ENCODE results near the gene GATAD2A. TPM values are rescaled to one million over a fixed set of nuclear protein-coding genes. Genes with fewer than 3 reads are reported as not detected.
"Not testable (repeated sequence)": the region's sequence is repeated elsewhere in the genome, so short reads cannot be mapped to it uniquely, and the experiment has no call there.

Gene GATAD2A
- total RNA-seq, 1 donor from 2014 or later = 7.7 TPM

DNA sequence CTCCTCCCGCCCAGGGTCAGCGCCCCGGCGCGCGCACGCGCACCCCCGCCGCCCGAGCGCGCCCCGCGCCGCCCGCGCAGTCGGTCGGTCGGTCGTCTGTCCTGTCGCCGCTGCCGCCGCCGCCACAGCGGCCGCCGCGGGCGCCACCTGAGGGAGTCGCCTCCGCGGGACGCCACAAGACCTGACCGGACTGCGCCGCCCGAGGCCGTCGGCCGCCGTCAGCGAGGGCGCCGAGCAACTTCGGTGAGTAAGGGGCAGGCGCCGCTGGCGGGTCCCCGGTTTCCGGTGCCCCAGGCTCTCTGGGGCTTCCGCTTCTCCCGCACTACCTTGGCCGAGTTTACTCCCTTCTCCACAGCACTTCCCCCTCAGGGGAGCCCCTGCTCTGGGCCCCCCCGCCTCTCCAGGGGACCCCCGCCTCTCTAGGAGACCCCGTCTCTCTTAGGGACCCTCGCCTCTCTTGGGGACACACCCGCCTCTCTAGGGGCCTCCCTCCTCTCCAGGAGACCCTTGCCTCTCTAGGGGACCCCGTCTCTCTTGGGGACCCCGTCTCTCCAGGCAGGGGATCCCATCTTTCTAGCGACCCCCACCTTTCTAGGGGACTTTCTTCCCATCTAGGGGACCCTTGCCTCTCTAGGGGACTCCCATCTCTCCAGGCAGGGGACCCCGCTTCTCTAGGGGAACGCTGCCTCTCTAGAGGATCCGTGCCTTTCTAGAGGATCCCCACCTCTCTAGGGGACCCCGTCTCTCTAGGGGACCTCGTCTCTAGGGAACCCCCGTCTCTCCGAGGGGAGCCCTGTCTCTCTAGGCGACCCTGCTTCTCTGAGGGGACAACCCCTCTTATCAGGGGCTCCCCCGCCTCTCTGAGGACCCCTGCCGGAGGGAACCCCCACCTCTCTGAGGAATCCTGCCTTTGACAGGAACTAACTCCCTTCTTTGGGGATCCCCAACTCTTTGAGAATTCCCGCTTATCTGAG lies 19.3 kb upstream of the GATAD2A start:
- FAIRE-seq (no peak), DNase-seq (ENCODE audit: low spot score in 2 of 2) (no peak)

DNA sequence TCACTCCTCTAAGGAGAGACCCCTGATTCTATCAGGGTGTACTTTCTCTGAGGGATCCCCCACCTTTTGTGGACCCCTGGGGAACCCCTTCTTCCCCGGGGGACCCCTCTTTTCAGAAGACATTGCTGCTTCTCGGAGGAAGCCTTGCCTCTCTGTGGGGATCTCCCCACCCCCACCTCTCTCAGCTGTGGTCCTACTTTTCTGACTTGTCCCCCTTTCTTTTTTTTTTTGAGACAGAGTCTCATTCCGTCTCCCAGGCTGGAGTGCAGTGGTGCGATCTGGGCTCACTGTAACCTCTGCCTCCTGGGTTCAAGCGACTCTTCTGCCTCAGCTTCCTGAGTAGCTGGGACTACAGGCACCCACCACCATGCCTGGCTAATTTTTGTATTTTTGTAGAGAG lies 18.4 kb upstream of the GATAD2A start:
- DNase-seq (ENCODE audit: low spot score in 2 of 2) (no peak), FAIRE-seq (no peak)

DNA sequence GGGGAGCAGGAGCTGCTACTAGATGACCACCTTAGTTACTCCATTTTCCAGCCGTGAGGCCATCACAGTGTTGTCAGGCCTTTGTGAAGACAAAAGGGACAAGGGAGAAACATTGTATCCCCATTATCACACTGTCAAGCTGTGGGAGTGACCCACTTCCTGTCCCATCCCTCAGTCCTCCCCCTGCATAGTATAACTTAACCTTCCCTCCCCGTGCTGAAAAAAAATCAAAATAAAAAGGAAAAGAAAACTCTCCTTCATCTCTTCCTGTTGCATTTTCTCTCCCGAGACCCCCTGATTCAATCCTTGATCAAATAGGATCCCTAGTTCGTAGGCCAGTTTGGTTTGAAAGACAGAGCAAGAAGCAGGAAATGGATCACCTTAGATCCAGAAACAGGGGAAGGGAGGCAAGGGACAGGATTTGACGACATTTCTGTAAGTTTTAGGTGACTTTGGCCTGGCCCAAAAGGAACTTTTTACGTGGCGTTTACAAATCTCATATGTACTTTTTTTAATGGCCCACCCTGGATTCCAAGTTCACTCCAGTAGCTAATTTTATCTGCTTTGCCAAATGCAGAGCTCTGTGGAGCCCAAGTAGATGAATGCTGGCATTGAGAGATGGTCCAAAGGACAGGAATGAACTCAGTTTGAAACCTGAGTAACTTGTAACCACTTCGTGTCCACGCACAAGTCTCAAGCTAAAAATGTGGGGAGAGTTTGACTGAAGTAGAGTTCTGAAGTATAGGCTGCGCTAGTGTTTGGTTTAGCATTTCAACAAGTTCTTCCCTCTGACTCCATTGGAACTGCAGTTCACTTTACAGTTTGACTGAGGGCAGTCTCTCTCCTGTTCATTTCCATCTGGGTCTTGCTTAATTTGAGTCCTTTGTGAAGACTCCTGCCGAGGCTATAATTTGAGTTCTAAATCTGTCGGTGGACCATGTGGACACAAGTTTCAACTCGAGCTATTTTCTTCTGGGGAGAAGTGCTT lies 16.6 kb upstream of the GATAD2A start:
- FAIRE-seq (no peak), DNase-seq (ENCODE audit: low spot score in 2 of 2) (no peak)

DNA sequence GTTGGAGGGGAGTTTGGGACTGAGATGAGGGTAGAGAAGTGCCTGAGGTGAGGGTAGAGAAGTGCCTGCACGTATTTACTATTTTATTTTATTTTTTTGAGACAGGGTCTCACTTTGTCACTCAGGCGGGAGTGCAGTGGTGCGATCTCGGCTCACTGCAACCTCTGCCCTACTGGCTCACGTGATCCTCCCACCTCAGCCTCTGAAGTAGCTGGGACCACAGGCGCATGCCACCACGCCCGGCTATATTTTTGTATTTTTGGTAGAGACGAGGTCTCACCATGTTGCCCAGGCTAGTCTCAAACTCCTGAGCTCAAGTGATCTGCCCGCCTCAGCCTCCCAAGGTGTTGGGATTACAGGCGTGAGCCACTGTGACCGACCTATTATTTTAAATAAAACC lies 15.8 kb upstream of the GATAD2A start:
- not testable (repeated sequence) for DNase-seq (ENCODE audit: low spot score in 2 of 2); FAIRE-seq

DNA sequence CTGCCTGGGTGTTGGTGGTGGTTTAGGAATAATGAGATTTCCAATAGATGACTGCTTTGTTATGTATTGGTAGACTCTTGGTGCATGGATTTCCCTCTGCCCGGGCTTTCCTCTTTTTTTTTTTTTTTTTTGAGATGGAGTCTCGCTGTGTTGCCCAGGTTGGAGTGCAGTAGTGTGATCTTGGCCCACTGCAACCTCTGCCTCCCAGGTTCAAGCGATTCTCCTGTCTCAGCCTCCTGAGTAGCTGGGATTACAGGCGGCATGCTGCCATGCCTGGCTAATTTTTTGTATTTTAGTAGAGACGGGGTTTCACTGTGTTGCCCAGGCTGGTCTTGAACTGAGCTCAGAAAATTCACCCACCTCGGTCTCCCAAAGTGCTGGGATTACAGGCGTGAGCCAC lies 11.1 kb upstream of the GATAD2A start:
- not testable (repeated sequence) for DNase-seq (ENCODE audit: low spot score in 2 of 2); FAIRE-seq

DNA sequence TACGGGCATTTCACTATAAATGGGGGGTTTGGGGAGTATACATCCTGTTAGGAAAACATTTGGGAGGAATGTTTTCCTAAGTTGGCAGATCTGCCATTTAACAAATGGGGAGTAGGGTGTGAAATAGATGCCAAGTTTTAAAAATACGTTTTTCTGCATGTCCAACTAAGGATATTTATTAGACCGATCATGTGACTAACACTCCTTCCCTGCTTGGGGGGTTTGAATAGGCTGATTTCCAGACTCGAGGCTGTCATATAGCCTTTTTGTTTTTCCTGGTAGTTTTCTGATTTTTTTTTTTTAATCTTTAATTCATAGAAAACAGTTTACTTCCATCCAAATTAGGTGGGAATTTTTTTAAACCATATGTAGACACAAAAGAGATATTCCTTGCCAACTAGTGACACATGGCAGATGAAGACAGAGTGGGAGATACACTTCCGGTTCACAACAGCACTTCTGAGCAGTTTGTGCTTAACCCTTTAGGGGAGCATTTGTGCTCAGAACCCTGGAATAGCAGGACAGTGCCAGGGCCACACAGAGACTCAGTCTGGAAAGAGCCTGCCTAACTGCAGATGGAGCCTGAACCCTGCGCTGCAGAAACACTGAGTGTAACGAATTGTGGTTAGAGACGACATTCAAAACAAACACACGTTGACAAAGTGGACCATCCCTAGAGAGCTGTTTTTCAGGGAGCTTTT lies 5.6 kb upstream of the GATAD2A start:
- FAIRE-seq = no peak

DNA sequence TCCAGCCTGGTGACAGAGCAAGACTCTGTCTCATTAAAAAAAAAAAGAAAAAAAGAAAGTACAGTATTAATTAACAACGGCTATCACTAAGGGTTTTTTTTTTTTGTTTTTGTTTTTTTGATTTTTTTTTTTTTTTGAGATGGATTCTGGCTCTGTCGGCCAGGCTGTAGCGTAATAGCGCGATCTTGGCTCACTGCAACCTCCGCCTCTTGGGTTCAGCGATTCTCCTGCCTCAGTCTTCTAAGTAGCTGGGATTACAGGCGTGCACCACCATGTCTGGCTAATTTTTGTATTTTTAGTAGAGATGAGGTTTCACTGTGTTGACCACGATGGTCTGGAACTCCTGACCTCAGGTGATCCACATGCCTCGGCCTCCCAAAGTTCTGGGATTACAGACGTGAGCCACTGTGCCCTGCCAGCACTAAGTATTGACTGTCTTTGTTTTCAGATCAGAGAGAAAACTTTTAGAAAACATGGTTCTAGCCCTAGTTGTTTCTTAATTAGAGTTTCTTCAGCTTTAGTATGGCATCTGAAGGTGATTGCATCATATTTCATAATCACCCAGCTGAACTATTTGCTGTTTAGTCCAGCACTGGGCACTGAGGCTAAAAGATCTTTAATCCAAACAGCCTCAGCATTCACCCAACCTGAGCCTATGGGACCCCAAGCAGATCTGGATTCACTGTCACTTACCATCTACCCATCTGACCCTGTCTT lies 2.7 kb upstream of the GATAD2A start:
- no peak for FAIRE-seq
- DNase-seq (ENCODE audit: low spot score in 2 of 2) = no peak

More for the DNA sequence above, 5.6 kb upstream of the GATAD2A start:
- no peak for DNase-seq (ENCODE audit: low spot score in 2 of 2)

DNA sequence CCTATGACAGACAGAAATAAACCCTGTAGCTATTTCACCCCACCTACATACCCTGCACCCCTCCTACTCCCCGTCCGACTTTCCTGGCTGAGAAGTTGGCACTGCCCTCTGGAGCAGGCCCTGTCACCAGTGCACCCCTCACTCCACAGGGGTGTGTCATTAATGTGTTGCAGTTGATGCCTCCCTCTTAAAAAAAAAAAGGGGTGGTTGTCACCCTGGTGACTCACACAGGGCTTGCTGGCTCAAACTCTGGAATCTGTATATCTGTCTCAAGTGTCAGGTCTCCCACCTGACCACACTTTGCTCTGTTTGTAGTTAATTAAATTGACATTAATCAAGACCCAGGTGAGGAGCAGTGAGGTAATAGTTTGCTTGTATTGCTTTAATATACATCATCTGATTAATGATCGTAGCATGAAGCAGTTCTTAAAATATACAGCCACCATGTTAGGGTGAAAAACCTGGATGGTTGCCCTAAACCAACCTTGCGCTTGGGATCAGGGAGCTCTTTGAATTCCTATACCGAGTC lies 2.0 kb upstream of the GATAD2A start:
- FAIRE-seq (no peak), DNase-seq (ENCODE audit: low spot score in 2 of 2) (no peak)

DNA sequence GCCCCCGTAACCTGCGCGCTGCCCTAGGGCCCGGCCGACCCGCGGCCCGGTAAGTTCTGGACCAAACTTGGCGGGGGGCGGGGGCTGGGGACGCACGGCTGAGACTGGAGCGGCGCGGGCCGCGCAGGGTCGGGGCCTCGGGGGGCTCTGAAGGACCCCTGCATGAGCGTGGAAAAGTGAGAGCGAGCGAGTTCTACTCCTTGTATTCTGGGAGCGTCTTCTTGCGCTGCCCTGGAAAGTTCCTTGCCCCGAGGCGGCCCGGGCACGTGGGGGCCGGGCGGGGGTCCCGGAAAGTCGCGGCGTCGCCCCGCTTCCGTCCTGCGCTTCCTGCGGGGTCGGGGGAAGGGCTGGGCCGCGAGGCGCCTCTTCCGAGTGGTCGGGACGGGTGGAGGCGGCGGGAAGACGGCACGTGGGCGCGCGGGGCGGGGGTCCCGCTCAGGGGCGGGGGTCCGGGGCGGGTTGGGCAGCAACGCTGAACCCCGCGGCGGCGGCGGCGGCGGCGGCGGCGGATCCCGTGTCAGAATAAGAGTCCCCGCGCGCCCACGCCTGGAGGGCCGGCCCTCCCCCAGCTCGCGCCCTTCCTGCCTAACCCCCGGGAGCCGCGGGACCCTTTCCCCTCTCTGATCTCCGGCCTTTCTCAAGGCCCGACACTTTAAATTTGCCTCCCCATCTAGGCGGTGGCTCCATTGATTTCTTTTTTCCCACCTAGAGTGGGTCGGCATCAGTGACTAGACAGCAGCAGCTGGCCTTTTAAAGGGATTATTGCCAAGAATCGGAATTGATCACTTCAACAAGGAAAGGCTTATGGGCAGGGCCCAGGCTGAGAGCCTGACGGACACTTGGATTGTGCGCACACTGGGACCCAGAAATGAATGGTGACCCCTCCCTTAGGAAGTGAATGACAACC lies 749 bp downstream of the GATAD2A start:
- FAIRE-seq (no peak), DNase-seq (ENCODE audit: low spot score in 2 of 2) (peak in 1 of 2 donors; percentile 41)

DNA sequence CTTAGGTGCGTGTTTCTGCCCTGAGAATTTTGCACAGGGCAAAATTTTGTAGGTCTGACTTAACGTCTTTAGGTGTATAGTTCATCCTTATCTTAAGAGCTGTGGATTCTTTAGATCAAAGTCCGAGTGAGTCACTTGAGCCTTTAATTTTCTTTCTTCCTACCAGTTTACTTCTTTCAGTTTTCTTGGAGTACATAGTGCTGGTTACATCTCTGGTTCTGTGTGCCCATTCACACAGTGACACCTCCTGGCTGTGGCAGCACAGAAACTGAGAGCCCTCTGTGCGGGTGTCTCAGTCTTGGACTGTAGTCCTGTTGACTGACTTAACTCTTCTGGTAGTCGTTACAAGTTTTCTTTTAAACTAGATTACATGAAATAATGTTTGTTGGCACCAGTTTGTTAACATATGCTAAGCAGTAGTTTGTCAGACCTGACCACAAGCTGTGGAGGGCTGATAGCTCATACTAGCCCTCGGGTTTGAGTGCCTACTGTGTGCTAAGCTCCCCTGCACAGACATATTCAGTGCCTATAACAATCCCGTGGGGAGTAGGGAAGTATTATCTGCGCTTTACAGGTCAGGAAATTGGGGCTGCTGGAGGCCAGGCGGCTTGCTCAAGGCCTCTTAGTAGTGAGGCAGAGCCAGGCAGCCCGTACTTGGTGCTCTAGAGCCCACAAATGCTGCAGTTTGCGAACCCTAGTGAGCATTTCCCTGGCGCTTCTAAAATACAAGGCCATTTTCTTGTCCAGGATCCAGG lies 1.6 kb downstream of the GATAD2A start:
- no peak for FAIRE-seq

DNA sequence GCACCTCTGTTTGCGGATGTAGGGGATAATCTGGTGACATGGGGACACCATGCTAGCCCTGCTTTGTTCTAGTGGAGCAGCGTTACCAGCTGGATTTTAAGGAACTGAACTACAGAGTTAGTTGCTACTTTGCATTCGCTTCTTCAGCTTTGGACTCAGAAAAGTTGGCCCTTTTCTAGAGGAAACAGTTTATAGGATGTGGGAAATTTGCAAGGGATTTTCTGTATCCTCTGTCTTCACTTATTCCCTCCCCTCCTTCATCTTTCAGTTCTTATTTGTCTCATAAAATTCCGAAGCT lies 2.1 kb downstream of the GATAD2A start:
- no peak for FAIRE-seq

More for the DNA sequence above, 1.6 kb downstream of the GATAD2A start:
- no peak for DNase-seq (ENCODE audit: low spot score in 2 of 2)

DNA sequence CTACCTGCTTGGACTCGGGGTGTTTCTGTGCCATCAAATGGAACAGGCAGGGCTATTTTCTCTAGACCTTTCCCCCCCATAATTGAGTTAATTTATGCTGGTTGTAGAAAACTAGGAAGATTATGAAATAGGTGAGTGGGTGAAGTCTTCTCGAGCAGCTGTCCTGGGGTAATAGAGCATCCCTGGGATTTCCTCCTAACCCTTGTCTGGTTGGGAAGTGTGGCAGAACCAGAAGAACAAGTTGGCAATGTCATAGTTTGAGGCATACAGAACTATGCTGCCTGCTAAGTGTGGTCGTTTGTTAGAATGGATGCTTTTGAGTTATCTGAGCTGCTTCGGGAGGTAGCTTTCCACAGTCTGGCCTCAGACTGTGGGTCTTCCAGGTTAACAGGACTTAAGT lies 3.7 kb downstream of the GATAD2A start:
- DNase-seq (ENCODE audit: low spot score in 2 of 2) (no peak), FAIRE-seq (no peak)

More for the DNA sequence above, 2.1 kb downstream of the GATAD2A start:
- no peak for DNase-seq (ENCODE audit: low spot score in 2 of 2)

DNA sequence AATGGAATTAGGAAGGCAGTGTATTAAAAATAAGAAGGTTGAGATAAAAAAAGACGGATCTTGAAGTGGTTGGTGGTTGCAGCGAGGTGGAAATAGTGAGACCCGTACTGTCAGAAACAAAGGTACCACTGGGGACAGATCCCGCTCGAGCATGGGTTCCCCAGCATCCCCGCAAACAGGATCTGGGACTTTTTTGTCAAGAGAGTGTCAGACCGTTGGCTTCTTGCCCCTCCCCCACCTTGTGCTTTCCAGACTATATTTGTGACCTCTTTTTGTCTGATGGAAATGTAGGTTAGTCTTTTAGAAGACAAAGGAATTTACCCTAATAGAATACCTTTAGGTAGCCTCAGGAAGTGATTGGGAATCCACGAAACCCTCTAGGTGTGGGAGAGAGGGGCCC lies 4.2 kb downstream of the GATAD2A start:
- DNase-seq (ENCODE audit: low spot score in 2 of 2) = no peak
- no peak for FAIRE-seq

DNA sequence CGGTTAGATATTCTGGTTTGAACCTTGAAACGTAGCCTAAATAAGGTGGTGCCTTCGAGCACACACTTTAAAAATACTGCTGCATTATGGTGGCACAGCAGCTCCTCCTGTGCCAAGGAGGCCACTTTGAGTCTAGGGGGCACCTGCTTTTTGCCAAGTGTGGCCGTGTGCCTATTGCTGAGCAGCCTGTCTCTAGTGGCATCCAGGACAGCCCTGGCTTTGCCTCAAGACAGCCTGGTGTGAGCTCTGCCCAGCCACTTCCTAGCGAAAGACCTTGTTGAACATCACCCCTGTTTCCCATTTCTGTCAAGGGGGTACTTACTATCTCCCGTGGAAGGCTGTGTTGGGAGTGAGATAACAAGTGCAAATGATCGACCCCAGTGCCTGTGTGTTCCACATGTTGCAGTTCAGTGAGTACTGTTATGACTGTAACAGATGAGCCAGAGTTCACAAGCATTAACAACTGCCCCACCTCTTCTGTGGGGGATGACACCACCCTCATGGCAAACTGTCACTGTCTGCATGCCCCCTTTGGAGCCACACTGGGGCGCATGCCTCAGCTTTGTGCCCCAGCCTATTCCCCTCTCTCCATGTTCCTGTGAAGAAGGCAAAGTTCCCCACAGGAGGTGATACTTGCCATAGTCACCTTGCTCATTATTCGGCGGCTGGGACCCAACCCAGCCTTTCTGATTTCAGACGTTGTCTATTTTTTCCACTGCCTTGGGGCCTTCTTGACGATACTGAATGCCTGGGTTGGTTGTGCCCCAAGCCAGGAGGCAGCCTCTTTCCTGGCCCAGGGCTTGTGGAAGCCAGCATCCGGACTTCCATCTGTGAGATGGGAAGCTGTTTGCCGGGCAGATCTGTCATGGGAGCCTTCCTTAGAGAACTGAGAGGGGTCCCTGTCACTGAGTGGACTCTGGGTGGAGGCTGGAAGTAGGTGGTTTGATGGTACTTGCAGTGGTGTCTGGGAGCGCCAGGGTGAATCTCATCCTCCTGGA lies 5.4 kb downstream of the GATAD2A start:
- FAIRE-seq (no peak), DNase-seq (ENCODE audit: low spot score in 2 of 2) (no peak)

DNA sequence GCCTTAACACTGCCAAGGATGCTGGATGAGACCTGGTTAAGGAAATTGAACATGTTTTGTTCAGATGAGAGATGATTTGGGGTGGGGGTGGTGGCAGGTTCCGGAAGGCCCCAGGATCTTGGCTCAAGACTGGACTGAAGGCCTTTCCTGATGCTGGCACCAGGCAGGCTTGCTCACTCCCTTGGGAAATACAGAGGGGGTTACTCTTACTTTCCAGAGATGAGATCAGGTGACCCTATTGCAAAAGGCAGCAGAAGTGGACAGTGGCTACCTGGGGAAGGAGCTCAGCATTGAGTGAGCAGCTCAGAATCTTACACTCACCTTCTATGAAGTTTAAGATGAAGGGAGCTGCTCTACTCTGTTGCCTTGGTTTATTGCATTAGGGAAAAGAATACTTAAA lies 10.8 kb downstream of the GATAD2A start:
- FAIRE-seq (no peak), DNase-seq (ENCODE audit: low spot score in 2 of 2) (no peak)

DNA sequence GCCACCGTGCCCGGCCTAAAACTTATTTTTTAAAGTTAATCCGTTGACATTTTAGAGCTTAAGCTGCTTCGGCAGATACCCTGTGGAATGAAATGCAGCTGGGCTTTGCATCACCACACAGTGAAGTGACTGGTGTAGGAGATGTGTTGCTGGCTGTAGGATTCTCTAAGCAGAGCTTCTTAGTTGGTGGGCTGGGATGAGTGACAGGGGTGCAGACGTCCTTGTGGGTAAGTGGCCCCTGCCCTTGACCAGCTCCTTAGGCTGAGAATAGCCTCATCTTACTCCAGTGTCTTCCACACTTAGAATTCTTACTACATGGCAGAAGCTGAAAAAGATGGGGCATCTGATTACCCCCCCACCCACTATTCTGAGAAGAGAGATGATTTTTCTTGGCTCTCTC lies 11.6 kb downstream of the GATAD2A start:
- FAIRE-seq = no peak
- no peak for DNase-seq (ENCODE audit: low spot score in 2 of 2)

Data from frontal cortex (tissue), 4 donors.